LoVo (cell line): ENCODE measurements around the gene CCDC88C.

Experiments used
- DNase-seq: peaks from one replicate; pipeline ENCODE4 v3.0.0-alpha.2; 2016; ENCODE audit warnings: low spot score

The CCDC88C gene

GRCh38 chr14:91348845-91349465 lies 68.7 kb downstream of the CCDC88C start:
- DNase-seq, result no peak

GRCh38 chr14:91346838-91347173 lies 70.8 kb downstream of the CCDC88C start:
- DNase-seq, result no peak

- no peak for DNase-seq
These were observed 73.5 kb downstream of the CCDC88C start for GRCh38 chr14:91344096-91344495.

GRCh38 chr14:91343051-91343450 lies 74.6 kb downstream of the CCDC88C start:
- DNase-seq, result no peak

- no peak for DNase-seq
These were observed 75.3 kb downstream of the CCDC88C start for GRCh38 chr14:91342206-91342760.

- no peak for DNase-seq
These were observed 75.9 kb downstream of the CCDC88C start for GRCh38 chr14:91341751-91342154.

- DNase-seq, result no peak
These were observed 76.3 kb downstream of the CCDC88C start for GRCh38 chr14:91341334-91341733.

GRCh38 chr14:91339671-91340369 lies 77.8 kb downstream of the CCDC88C start:
- DNase-seq, result no peak

- no peak for DNase-seq
These were observed 78.5 kb downstream of the CCDC88C start for GRCh38 chr14:91339076-91339475.

- DNase-seq, result no peak
These were observed 79.2 kb downstream of the CCDC88C start for GRCh38 chr14:91338379-91338778.

- DNase-seq, result no peak
These were observed 79.8 kb downstream of the CCDC88C start for GRCh38 chr14:91337699-91338335.

GRCh38 chr14:91336093-91336450 lies 81.5 kb downstream of the CCDC88C start:
- no peak for DNase-seq

GRCh38 chr14:91335191-91336092 lies 82.2 kb downstream of the CCDC88C start:
- no peak for DNase-seq

GRCh38 chr14:91333650-91334039 lies 84.0 kb downstream of the CCDC88C start:
- no peak for DNase-seq

- DNase-seq, result no peak
These were observed 84.5 kb downstream of the CCDC88C start for GRCh38 chr14:91332986-91333649.

GRCh38 chr14:91332171-91332985 lies 85.2 kb downstream of the CCDC88C start:
- no peak for DNase-seq

GRCh38 chr14:91331721-91332120 lies 85.9 kb downstream of the CCDC88C start:
- no peak for DNase-seq

GRCh38 chr14:91330856-91331255 lies 86.8 kb downstream of the CCDC88C start:
- no peak for DNase-seq

GRCh38 chr14:91330096-91330696 lies 87.4 kb downstream of the CCDC88C start:
- no peak for DNase-seq

GRCh38 chr14:91329486-91330014 lies 88.1 kb downstream of the CCDC88C start:
- DNase-seq, result no peak
